Activated CD4-positive, alpha-beta T cell treated with anti-CD3 and anti-CD28 coated beads, Interleukin-2, amount 50 U/mL, for 24 hours (primary cell): ENCODE measurements around the gene RB1.
"Not testable (repeated sequence)": the region's sequence is repeated elsewhere in the genome, so short reads cannot be mapped to it uniquely, and the experiment has no call there.

Experiments
- DNase-seq, 2 donors: peaks; one replicate each; pipeline ENCODE4 v3.0.0-alpha.2; 2020; ENCODE audit warnings: low read depth in 1 of 2, low spot score in 1 of 2

Gene RB1

DNA sequence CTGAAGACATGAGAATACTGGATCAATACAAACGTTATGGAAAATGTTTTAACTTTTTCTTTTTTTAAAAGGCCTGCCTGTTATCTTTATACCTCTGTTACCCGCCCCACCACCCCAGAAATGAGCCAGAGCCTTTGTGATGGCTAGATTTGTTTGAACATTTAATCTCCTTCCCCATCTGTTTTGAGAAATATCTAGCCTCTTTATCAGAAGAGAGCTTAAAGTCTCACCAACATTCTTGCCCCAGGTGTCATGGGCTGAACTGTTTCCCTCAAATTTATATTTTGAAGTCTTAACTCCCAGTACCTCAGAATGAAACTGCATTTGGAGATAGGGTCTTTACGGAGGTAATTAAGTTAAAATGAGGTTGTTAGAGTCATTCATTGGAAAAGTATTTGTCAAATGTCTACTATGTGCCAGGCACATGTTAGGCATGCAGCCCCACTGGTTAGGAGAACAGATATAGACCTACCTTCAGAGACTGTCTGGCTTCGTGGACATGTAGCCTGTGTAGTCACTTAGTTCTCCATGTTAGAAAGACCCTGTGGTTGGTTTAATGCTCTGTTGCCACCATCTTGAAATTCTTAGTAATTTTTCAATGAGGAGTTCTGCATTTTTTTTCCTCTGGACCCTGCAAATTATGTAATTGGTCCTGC lies 6.3 kb upstream of the RB1 start:
- no peak for DNase-seq

GRCh38 chr13:48299591-48299990 lies 4.0 kb upstream of the RB1 start:
- no peak for DNase-seq

DNA sequence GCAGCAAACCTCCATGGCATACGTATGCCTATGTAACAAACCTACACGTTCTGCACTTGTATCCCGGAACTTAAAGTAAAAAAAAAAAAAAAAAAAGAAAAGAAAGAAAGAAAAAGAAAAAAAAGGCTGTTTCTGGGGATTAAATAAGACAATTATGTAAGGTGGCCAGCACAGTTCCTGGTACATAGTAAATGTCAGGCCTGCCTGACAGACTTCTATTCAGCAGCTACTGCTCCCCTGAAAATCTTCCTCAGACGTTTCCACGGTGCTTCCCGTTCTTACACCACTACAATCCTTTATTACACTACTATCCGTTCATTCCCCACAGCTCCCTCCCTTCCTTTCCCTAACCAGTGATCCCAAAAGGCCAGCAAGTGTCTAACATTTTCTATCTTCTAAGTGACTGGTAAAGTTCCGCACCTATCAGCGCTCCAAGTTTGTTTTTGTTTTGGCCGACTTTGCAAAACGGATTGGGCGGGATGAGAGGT lies 636 bp upstream of the RB1 start:
- no peak for DNase-seq

GRCh38 chr13:48304143-48304876 lies 759 bp downstream of the RB1 start:
- no peak for DNase-seq

DNA sequence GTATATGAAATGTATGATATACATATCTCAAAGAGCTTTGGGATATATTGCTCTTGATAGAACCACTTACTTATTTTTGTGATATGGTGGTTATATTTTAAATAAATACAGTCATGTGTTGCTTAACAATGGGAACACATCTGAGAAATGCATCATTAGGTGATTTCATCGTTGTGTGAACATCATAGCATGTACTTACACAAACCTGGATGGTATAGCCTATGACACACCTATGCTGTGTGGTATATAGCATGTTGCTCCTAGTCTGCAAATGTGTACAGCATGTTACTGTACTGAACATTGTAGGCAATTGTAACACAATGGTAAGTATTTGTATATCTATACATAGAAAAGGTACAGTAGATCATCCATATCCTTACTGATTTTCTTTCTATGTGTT lies 7.7 kb downstream of the RB1 start:
- no peak for DNase-seq

DNA sequence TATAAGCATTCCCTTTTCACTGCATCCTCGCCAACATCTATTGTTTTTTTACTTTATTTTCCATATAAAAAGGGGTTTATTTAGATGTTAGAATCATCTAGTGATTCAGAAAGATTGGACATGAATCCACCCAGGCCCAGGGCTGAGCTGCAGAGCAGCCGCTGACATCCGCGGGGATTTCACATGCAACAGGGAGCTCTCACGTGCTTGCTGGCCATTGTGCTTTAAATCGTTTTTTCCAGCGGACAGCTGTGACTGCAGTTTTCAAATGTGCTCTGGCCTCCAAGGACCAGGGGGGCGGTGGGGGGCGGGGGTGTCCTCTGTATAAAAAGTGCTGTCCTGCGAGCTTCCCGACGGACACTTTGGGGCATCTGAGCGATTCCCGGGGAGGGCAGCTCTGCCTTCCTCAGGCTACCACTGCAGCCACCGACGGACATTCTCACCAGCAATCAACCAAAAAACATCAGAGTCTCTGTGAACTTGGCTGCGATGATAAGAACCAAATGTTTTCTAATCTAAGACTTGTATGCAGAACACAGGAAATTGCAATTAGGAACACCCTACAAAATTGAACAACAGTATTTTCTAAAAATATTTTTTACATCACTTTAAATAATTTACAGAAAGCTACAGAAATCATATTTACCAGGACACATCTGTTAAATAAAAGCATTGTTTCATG lies 12.6 kb downstream of the RB1 start:
- DNase-seq, result no peak

DNA sequence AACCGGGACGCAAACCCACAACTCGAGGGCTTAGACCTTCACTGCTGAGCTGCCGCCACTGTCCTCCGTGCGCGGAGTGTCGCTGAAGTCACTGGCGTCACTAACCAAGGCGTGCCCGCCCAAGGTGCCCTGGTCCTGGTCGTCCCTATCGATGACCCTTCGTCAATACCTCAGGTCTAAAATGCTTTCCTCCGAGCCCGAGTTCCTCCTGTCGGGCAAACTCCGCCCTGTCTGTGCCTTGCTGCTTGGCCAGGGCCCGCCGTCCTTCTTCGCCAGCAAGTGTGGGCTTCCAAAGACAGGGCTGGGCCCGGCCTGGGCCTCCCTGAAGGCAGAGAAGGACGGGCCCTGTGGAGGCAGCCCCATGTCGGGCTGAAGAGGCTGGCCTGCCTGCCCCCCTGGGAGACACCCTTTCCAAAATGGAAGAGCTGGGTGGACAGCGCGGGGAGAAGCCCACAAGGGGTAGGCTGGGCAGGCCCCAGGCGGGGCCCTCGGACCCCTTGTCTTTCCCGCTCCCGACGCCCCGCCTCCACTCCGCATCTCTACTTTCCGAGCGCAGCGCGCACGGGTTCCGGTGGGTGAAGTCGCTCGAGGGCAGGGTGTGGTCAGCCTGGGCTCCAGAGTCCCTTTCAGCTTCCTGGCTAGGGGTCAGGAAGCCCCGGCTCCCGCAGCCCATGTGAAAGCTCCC lies 13.4 kb downstream of the RB1 start:
- DNase-seq, result no peak

DNA sequence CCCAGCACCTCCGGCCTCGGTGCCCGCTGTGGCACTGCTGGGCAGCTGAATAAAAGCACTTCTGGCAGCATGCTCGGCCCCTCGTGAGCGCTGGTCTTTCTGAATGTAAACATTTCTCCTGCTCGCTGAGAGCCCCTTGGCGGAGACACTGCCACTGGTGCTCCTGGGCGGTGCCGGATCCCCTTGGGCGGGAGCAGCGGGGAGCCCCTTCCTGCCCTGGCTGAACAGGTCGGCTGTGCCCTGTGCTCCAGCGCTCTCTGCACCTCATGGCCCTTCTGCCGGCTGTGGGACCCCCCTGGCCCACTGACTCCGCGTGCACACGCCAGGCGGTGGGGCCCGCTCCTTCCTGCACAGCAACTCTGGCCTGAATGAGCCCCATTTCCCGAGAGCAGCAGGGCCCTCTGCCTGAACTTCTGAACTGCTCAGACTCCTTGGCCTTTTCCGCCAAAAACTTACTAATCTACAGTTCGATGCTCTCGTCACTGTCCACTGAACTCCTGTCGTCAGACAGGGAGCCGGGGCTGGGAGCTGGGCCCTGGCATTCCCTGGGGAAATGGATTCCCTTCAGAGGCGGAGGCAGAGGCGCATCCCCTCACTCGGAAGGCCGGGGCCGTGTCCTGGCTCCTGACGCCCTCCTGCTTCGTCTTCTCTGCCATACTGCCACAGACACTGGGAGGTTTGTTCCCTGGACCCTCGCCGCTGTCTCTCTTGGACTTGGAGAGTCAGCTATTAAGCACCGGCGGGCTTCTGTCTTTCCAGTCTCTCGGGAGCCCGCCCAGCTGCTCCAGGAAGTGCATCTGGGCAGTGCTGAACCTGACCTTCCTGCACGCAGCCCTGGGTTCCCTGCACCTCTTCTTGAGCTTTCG lies 14.2 kb downstream of the RB1 start:
- DNase-seq, result no peak

GRCh38 chr13:48318377-48318811 lies 14.8 kb downstream of the RB1 start:
- DNase-seq, result no peak

GRCh38 chr13:48318821-48319511 lies 15.4 kb downstream of the RB1 start:
- DNase-seq, result no peak

GRCh38 chr13:48319531-48320398 lies 16.2 kb downstream of the RB1 start:
- DNase-seq, result no peak

- no peak for DNase-seq
Observed at GRCh38 chr13:48320399-48320790, 16.8 kb downstream of the RB1 start.

- DNase-seq, result no peak
Observed at GRCh38 chr13:48320891-48321510, 17.4 kb downstream of the RB1 start.

- no peak for DNase-seq
Observed at GRCh38 chr13:48322294-48322693, 18.7 kb downstream of the RB1 start.

DNA sequence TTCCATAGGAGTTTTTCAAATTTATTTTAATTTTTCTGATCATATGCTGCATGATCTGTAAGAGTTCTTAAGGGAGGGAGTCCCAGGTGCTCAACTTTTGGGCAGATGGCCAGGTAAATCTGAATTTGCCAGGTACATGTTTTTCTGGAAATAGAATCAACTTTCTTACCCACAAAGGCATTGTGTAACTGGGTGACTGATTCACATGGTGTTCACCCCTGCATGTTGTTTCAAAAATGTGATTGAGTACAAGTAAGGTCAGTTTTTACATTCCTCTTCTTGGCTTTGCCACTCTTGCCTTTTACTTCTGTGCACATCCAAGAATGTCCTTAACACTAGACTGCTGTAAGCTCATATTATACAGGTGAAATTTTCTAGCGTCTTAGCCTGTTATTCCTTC lies 30.4 kb downstream of the RB1 start:
- no peak for DNase-seq

DNA sequence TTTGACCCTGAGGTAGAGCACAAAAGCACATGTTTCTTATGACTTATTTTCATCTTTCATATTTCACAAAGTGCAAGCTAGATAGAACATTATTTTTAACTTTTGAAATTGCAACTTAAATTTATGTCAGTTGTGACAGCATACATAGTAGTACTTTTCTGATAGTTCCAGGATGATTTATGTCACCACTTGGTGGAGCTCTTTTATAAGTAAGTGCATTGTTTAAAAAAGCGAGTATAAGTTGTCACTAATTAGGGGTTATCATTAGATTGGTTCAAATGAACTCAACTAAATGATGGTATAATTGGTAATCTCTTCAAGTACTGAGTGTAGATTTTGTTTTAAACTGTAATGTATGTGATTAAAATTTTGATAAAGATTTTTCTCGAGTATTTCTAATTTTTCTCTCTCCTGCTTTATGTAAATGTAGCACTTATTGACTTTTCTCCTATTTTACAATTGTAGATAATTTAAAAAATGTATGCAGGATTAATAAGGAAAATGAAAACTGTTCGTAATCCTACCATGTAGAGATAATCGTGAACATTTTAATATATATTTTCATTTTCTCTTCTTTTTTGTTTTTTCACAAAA lies 31.1 kb downstream of the RB1 start:
- DNase-seq, result no peak

GRCh38 chr13:48339198-48339597 lies 35.6 kb downstream of the RB1 start:
- DNase-seq, result not testable (repeated sequence)

GRCh38 chr13:48344264-48344663 lies 40.7 kb downstream of the RB1 start:
- DNase-seq, result no peak
